SK-N-SH (cell line): ENCODE data around the gene RNF130. TPM values are rescaled to one million over a fixed set of nuclear protein-coding genes. Genes with fewer than 3 reads are reported as not detected.

ENCODE experiments used
- CTCF ChIA-PET: fragments of 300-600, 350-600 bp; formaldehyde crosslinking; extraction: SDS; loops from one replicate; lab custom pipeline; 2021; lab: Yijun Ruan, JAX
- POLR2A ChIA-PET: fragments of 350-600 bp; sonication (Branson Sonifier 250); formaldehyde crosslinking; extraction: SDS; loops from one replicate; lab custom pipeline; 2020; ENCODE audit warnings: antibody characterized with exemption, inconsistent platforms; lab: Yijun Ruan, JAX
- DNase-seq: peaks from one replicate; pipeline ENCODE4 v3.0.0; 2012
- H2AFZ ChIP-seq: fragments of 200-600 bp; sonication (generic); 2 replicates; pipeline ENCODE4 v1.8.1; 2016; ENCODE audit warnings: antibody characterized with exemption, mild to moderate bottlenecking, low read depth
- H3F3A ChIP-seq: fragments of 200-600 bp; sonication (generic); replicated peaks from 2 replicates; pipeline ENCODE3; 2016; ENCODE audit warnings: antibody characterized with exemption, mild to moderate bottlenecking; ENCODE audit not compliant: insufficient read depth
- H3K27ac ChIP-seq, 2 experiments: fragments of 200-500 bp in 1 of 2; fragments of 200-600 bp in 1 of 2; sonication (Bioruptor generic) in 1 of 2; sonication (generic), shearing (Covaris generic) in 1 of 2; 2 replicates each; pipeline versions ENCODE4 v1.5.1 to v1.6.1; 2014 to 2016; ENCODE audit warnings: low read depth in 2 of 2, inconsistent platforms in 1 of 2, low read length in 1 of 2, mild to moderate bottlenecking in 1 of 2, mixed read lengths in 1 of 2
- H3K27me3 ChIP-seq: fragments of 200-600 bp; sonication (generic), shearing (Covaris generic); 2 replicates; pipeline ENCODE4 v1.6.1; 2016; ENCODE audit warnings: mixed run types; ENCODE audit not compliant: insufficient read depth
- H3K36me3 ChIP-seq, 2 experiments: fragments of 200-500 bp in 1 of 2; fragments of 200-600 bp in 1 of 2; sonication (Bioruptor generic) in 1 of 2; sonication (generic) in 1 of 2; replicated peaks in 1 of 2; 2 replicates each; pipeline versions ENCODE3 to v1.5.1; 2014 to 2016; ENCODE audit warnings: low read length in 1 of 2, mild to moderate bottlenecking in 1 of 2; ENCODE audit not compliant: insufficient read depth in 2 of 2, control insufficient read depth in 1 of 2
- H3K4me1 ChIP-seq, 2 experiments: fragments of 200-500 bp in 1 of 2; fragments of 200-600 bp in 1 of 2; sonication (Bioruptor generic) in 1 of 2; sonication (generic), shearing (Covaris generic) in 1 of 2; 2 replicates each; pipeline versions ENCODE4 v1.5.1 to v1.6.1; 2014 to 2016; ENCODE audit warnings: low read depth in 1 of 2, low read length in 1 of 2, mixed run types in 1 of 2; ENCODE audit not compliant: insufficient read depth in 2 of 2, control insufficient read depth in 1 of 2
- H3K4me2 ChIP-seq: fragments of 200-600 bp; sonication (generic), shearing (Covaris generic); 2 replicates; pipeline ENCODE4 v1.6.1; 2017; ENCODE audit warnings: mixed run types
- H3K4me3 ChIP-seq, 2 experiments: fragments of 200-500 bp in 1 of 2; fragments of 200-600 bp in 1 of 2; sonication (Bioruptor generic) in 1 of 2; sonication (generic), shearing (Covaris generic) in 1 of 2; 2 replicates each; pipeline versions ENCODE4 v1.5.1 to v1.8.1; 2014 to 2016; ENCODE audit warnings: low read depth in 2 of 2, inconsistent platforms in 1 of 2, low read length in 1 of 2, mild to moderate bottlenecking in 1 of 2, mixed read lengths in 1 of 2, moderate library complexity in 1 of 2
- H3K79me2 ChIP-seq: fragments of 200-600 bp; sonication (generic); 2 replicates; pipeline ENCODE4 v1.8.1; 2017; ENCODE audit warnings: mild to moderate bottlenecking; ENCODE audit not compliant: insufficient read depth
- H3K9ac ChIP-seq: fragments of 200-600 bp; sonication (generic); 2 replicates; pipeline ENCODE4 v1.6.1; 2017; ENCODE audit warnings: mixed run types
- H3K9me2 ChIP-seq: fragments of 200-600 bp; sonication (generic); 2 replicates; pipeline ENCODE4 v1.6.1; 2017; ENCODE audit warnings: mixed run types
- H3K9me3 ChIP-seq: fragments of 200-600 bp; sonication (generic); 2 replicates; pipeline ENCODE4 v1.6.1; 2017; ENCODE audit warnings: mixed run types, mild to moderate bottlenecking, moderate library complexity
- H4K20me1 ChIP-seq: fragments of 200-600 bp; sonication (generic); 2 replicates; pipeline ENCODE4 v1.6.1; 2017; ENCODE audit warnings: mild to moderate bottlenecking, mixed run types; ENCODE audit not compliant: insufficient read depth
- EP300 ChIP-seq, 2 experiments: IDR thresholded peaks; 2 replicates each; pipeline versions ENCODE4 v1.4.0 to v1.6.1; 2012; ENCODE audit warnings: borderline replicate concordance in 1 of 2, low read depth in 1 of 2, low read length in 1 of 2
- EZH2phosphoT487 ChIP-seq: fragments of 200-600 bp; sonication (generic); IDR thresholded peaks from 2 replicates; pipeline ENCODE4 v1.6.1; 2017; ENCODE audit warnings: low read depth, mixed run types, mild to moderate bottlenecking, antibody characterized with exemption, moderate library complexity, borderline replicate concordance
- FOSL2 ChIP-seq: IDR thresholded peaks from 2 replicates; pipeline ENCODE4 v1.4.0; 2012; ENCODE audit warnings: low read depth, mild to moderate bottlenecking, moderate library complexity, borderline replicate concordance
- FOXJ3 ChIP-seq: sonication (generic); formaldehyde crosslinking; IDR thresholded peaks from 2 replicates; pipeline ENCODE4 v1.5.1; 2020; ENCODE audit warnings: mild to moderate bottlenecking, missing genetic modification reagents
- GABPA ChIP-seq: IDR thresholded peaks from 2 replicates; pipeline ENCODE4 v1.4.0; 2012; ENCODE audit warnings: low read depth, mild to moderate bottlenecking
- GATA2 ChIP-seq: sonication (generic); formaldehyde crosslinking; IDR thresholded peaks from 2 replicates; pipeline ENCODE4 v1.5.0; 2020; ENCODE audit warnings: mild to moderate bottlenecking, missing genetic modification reagents
- JUND ChIP-seq: IDR thresholded peaks from 2 replicates; pipeline ENCODE4 v1.4.0; 2012
- NRF1 ChIP-seq: IDR thresholded peaks from 2 replicates; pipeline ENCODE4 v1.6.1; 2012; ENCODE audit warnings: low read depth, mild to moderate bottlenecking, low read length
- POLR2AphosphoS5 ChIP-seq: IDR thresholded peaks from 2 replicates; pipeline ENCODE4 v1.6.1; 2012; ENCODE audit warnings: low read depth, low read length
- RAD21 ChIP-seq: IDR thresholded peaks from 2 replicates; pipeline ENCODE4 v1.6.1; 2012; ENCODE audit warnings: mild to moderate bottlenecking, low read length
- RCOR1 ChIP-seq: fragments of 150-350 bp; IDR thresholded peaks from 2 replicates; pipeline ENCODE4 v1.6.1; 2017; ENCODE audit warnings: antibody characterized with exemption, low read length
- RFX5 ChIP-seq: IDR thresholded peaks from 2 replicates; pipeline ENCODE4 v1.6.1; 2012; ENCODE audit warnings: mild to moderate bottlenecking, improper control_type of control experiment, low read length
- WGBS: methylation state at CpG from one replicate; pipeline ENCODE4 v1.1.6; 2017; ENCODE audit warnings: low lambda C conversion rate; 5-methylcytosine and 5-hydroxymethylcytosine counted together
- polyA plus RNA-seq, 3 experiments: library from polyadenylated mRNA; depleted of rRNA; stranded (reverse); fragments of >200 nt; gene quantifications; 2 replicates each; pipeline ENCODE4 v1.2.3, GENCODE V29; 2012
- TF ChIP-seq, protein P1 (sequence below): fragments of 200-600 bp; sonication (generic); IDR thresholded peaks from 2 replicates; pipeline ENCODE4 v1.6.1; 2017; ENCODE audit warnings: antibody characterized with exemption, mild to moderate bottlenecking, moderate library complexity
- TF ChIP-seq, protein P2 (sequence below): IDR thresholded peaks from 2 replicates; pipeline ENCODE4; 2012
- TF ChIP-seq, protein P3 (sequence below): IDR thresholded peaks from 2 replicates; pipeline ENCODE4 v1.4.0; 2012; ENCODE audit warnings: low read depth, borderline replicate concordance
- TF ChIP-seq, protein P4 (sequence below): fragments of 150-350 bp; IDR thresholded peaks from 2 replicates; pipeline ENCODE4 v1.6.1; 2017; ENCODE audit warnings: antibody characterized with exemption, low read length, low read depth, borderline replicate concordance
- TF ChIP-seq, protein P5 (sequence below): fragments of 150-350 bp; IDR thresholded peaks from 2 replicates; pipeline ENCODE4 v1.6.1; 2016; ENCODE audit warnings: mild to moderate bottlenecking, low read depth, low read length

The RNF130 gene
- polyA plus RNA-seq, 1 of the 3 experiments (the other 2 are of a cell fraction), result 41.4 TPM

DNA sequence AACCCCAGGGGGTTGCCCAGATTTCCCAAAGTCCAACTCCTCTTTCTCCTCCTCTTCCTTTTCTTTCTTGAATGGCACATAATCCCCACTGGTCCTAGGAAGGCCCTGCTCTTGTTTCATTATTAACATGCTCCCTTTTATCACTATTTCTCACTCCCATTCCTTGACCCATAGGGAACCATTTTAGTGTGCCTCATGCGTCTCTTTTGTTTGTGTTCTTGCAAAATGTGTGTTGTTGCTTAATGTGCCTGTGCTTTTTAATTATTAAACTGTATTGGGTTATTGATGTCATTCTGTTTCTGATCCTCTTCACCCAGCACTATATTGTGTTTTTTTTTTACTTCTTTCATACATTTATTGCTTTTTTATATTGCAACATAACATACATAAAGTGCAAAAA lies 4.1 kb upstream of the RNF130 start:
- no peak overlapping the region for H3K27ac ChIP-seq
- H2AFZ ChIP-seq, result no peak overlapping the region
- no peaks in the 10 kb centered on the region for H4K20me1 ChIP-seq
- peaks cover 0 to 2% of the 10 kb centered on the region in 2 experiments; a peak in 1 of 4 replicates for H3K4me1 ChIP-seq
- no peaks in the 10 kb centered on the region for H3K36me3 ChIP-seq
- no peak overlapping the region for H3K4me2 ChIP-seq
- H3K27me3 ChIP-seq, result no peaks in the 10 kb centered on the region
- H3F3A ChIP-seq, result no peaks in the 10 kb centered on the region
- TF ChIP-seq EZH2phosphoT487 (no peak), RFX5 (no peak), RAD21 (no peak), NRF1 (no peak), POLR2AphosphoS5 (no peak)
- TF ChIP-seq, protein P1, sequence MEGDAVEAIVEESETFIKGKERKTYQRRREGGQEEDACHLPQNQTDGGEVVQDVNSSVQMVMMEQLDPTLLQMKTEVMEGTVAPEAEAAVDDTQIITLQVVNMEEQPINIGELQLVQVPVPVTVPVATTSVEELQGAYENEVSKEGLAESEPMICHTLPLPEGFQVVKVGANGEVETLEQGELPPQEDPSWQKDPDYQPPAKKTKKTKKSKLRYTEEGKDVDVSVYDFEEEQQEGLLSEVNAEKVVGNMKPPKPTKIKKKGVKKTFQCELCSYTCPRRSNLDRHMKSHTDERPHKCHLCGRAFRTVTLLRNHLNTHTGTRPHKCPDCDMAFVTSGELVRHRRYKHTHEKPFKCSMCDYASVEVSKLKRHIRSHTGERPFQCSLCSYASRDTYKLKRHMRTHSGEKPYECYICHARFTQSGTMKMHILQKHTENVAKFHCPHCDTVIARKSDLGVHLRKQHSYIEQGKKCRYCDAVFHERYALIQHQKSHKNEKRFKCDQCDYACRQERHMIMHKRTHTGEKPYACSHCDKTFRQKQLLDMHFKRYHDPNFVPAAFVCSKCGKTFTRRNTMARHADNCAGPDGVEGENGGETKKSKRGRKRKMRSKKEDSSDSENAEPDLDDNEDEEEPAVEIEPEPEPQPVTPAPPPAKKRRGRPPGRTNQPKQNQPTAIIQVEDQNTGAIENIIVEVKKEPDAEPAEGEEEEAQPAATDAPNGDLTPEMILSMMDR, result no peak
- ChIA-PET POLR2A (no interaction called here), CTCF (no interaction called here)
- H3K4me3 ChIP-seq, result no peak overlapping the region
- no peak for DNase-seq
- no peak overlapping the region for H3K9ac ChIP-seq
- no peaks in the 10 kb centered on the region for H3K9me2 ChIP-seq
- no peaks in the 10 kb centered on the region for H3K9me3 ChIP-seq
- H3K79me2 ChIP-seq, result peaks cover 5% of the 10 kb centered on the region
- 30% methylated on average over 1 of the region's 1 CpG for WGBS

DNA sequence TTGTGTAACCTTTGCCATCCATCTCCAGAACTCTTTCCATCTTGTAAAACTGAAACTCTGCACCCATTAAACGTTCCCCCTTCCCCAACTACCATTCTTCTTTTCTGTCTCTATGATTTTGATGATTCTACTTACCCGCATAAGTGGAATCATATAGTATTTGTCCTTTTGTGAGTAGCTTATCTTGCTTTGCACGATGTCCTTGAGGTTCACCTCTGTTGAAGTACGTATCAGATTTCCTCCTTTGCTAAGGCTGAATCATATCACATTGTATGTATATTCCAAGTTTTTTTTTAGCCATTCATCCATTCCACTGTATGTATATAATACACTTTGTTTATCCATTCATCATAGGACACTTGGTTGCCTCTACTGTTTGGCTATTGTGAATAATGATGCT lies 2.9 kb upstream of the RNF130 start:
- Histone ChIP-seq H3K27me3 (no peaks in the 10 kb centered on the region), H3K4me3 (no peak overlapping the region), H3K4me2 (no peak overlapping the region), H3K9me3 (no peaks in the 10 kb centered on the region), H3K9me2 (no peaks in the 10 kb centered on the region), H3K36me3 (no peaks in the 10 kb centered on the region), H2AFZ (no peak overlapping the region), H3F3A (no peaks in the 10 kb centered on the region), H3K9ac (no peak overlapping the region), H3K4me1 (peaks cover 0 to 12% of the 10 kb centered on the region in 2 experiments; a peak in 2 of 4 replicates), H3K27ac (no peak overlapping the region), H4K20me1 (peaks cover 8% of the 10 kb centered on the region; the same call in 1 of the 2 replicates), H3K79me2 (peaks cover 17% of the 10 kb centered on the region)
- DNase-seq, result no peak
- CTCF ChIA-PET, result interaction anchor here (1.1 kb wide), 1 partner anchor 9 kb away, joined by 3 read pairs; no protein-coding TSS in a partner anchor
- POLR2A ChIA-PET, result no interaction called here
- WGBS, result 63% methylated on average over 4 of the region's 4 CpGs
- TF ChIP-seq JUND (no peak), GATA2 (CRISPR knock-in tag) (no peak), POLR2AphosphoS5 (no peak), RCOR1 (no peak), FOXJ3 (no peak), GABPA (no peak), RAD21 (no peak), EP300 (IDR thresholded peaks at IDR 0.05; ENCODE audit: borderline replicate concordance in 1 of 2, low read depth in 1 of 2, low read length in 1 of 2) (no peak), NRF1 (no peak), FOSL2 (no peak), EZH2phosphoT487 (no peak)
- TF ChIP-seq, protein P1, result no peak
- TF ChIP-seq, protein P2, sequence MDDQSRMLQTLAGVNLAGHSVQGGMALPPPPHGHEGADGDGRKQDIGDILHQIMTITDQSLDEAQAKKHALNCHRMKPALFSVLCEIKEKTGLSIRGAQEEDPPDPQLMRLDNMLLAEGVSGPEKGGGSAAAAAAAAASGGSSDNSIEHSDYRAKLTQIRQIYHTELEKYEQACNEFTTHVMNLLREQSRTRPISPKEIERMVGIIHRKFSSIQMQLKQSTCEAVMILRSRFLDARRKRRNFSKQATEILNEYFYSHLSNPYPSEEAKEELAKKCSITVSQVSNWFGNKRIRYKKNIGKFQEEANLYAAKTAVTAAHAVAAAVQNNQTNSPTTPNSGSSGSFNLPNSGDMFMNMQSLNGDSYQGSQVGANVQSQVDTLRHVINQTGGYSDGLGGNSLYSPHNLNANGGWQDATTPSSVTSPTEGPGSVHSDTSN, result no peak
- TF ChIP-seq, protein P3, sequence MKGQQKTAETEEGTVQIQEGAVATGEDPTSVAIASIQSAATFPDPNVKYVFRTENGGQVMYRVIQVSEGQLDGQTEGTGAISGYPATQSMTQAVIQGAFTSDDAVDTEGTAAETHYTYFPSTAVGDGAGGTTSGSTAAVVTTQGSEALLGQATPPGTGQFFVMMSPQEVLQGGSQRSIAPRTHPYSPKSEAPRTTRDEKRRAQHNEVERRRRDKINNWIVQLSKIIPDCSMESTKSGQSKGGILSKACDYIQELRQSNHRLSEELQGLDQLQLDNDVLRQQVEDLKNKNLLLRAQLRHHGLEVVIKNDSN, result no peak
- TF ChIP-seq, protein P4, sequence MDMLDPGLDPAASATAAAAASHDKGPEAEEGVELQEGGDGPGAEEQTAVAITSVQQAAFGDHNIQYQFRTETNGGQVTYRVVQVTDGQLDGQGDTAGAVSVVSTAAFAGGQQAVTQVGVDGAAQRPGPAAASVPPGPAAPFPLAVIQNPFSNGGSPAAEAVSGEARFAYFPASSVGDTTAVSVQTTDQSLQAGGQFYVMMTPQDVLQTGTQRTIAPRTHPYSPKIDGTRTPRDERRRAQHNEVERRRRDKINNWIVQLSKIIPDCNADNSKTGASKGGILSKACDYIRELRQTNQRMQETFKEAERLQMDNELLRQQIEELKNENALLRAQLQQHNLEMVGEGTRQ, result no peak
- TF ChIP-seq, protein P5, sequence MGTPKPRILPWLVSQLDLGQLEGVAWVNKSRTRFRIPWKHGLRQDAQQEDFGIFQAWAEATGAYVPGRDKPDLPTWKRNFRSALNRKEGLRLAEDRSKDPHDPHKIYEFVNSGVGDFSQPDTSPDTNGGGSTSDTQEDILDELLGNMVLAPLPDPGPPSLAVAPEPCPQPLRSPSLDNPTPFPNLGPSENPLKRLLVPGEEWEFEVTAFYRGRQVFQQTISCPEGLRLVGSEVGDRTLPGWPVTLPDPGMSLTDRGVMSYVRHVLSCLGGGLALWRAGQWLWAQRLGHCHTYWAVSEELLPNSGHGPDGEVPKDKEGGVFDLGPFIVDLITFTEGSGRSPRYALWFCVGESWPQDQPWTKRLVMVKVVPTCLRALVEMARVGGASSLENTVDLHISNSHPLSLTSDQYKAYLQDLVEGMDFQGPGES, result no peak
